Body of pancreas (tissue), 4 donors: ENCODE measurements around the gene ECEL1. TPM values are rescaled to one million over a fixed set of nuclear protein-coding genes. Genes with fewer than 3 reads are reported as not detected.

Experiments used
- ATAC-seq: fragments of 150-250 bp; one replicate; pipeline ENCODE4 v1.9.1; 2016
- DNase-seq, 4 donors: peaks; one replicate each; pipeline ENCODE4 v3.0.0-alpha.2; 2019
- H3K27ac ChIP-seq, 4 donors: fragments of 200-600 bp; sonication (generic); 1 replicate in 3 of 4; 2 replicates in 1 of 4; pipeline versions ENCODE4 v1.5.1 to v1.6.1; 2016 to 2019; ENCODE audit warnings: mild to moderate bottlenecking in 1 of 4, mixed read lengths in 1 of 4, moderate library complexity in 1 of 4
- H3K27me3 ChIP-seq, 2 donors: fragments of 200-600 bp; sonication (generic); one replicate each; pipeline ENCODE4 v1.6.0; 2016; ENCODE audit warnings: mild to moderate bottlenecking in 1 of 2
- H3K36me3 ChIP-seq, 2 donors: fragments of 200-600 bp; sonication (generic); replicated peaks in 1 of 2; 2 replicates each; pipeline ENCODE4 v1.5.1; 2016; ENCODE audit warnings: low read depth in 2 of 2; ENCODE audit not compliant: insufficient read depth in 1 of 2
- H3K4me1 ChIP-seq: fragments of 200-600 bp; sonication (generic); one replicate; pipeline ENCODE4 v1.6.0; 2016
- H3K4me3 ChIP-seq, 2 donors: fragments of 200-600 bp; sonication (generic); 1 replicate in 1 of 2; 2 replicates in 1 of 2; pipeline ENCODE4 v1.5.1; 2016 to 2019
- H3K9me3 ChIP-seq, 3 donors: fragments of 200-600 bp; sonication (generic); 1 replicate in 2 of 3; 2 replicates in 1 of 3; pipeline ENCODE4 v1.5.1; 2016
- POLR2A ChIP-seq, 3 donors: fragments of 450-650 bp; IDR thresholded peaks; one replicate each; pipeline ENCODE4 v1.6.1; 2016; ENCODE audit warnings: antibody characterized with exemption in 3 of 3, mild to moderate bottlenecking in 2 of 3
- WGBS, 2 donors: methylation state at CpG; one replicate each; pipeline ENCODE4 v1.1.5; 2017; 5-methylcytosine and 5-hydroxymethylcytosine counted together
- intact Hi-C: fragments of 100-400 bp; cut with DNase I; formaldehyde crosslinking; loops from one replicate; pipeline ENCODE4 v1.15.1; 2023
- total RNA-seq, 2 donors: library from RNA; depleted of rRNA; stranded (reverse); fragments of >200 nt; gene quantifications; one replicate each; pipeline ENCODE4 v1.1.0, GENCODE V29; 2016
- TF ChIP-seq, protein P1 (sequence below), 7 experiments: fragments of 450-650 bp in 4 of 7; fragments of 200-600 bp in 3 of 7; sonication (generic) in 3 of 7; IDR thresholded peaks; one replicate each; pipeline ENCODE4 v1.5.1; 2016 to 2019; ENCODE audit warnings: antibody characterized with exemption in 7 of 7

The ECEL1 gene
- total RNA-seq, 2 donors from 2014 or later, result 0.26 TPM; not detected in 1

DNA sequence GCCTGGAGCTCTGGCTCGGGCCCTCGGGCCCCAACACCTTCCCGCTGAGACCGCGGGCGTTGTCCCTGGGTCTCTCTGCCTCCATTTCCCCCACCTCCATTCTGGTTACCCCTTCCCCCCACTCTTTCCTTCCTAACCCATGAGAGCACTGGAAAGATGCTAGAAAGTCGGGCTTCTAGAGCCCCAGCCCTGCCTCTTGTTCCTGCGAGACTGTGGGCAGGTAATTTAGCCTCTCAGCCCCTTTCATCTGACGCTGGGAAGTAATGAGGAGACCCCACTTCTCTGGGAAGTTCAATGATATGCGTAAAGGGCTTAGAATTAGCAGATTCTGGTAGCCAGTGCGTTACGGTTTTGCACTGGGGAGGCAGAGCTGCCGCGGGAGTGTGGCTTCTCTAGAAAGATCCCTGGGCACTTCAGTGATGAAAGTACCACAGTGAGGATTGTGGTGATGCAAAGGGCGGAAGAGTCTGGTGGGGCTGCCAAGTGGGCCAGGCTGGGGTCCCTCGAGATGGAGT is 16.2 kb upstream of the ECEL1 start:
- no peaks in the 10 kb centered on the region for H3K9me3 ChIP-seq
- intact Hi-C loops, result no loop called here
- no peaks in the 10 kb centered on the region for H3K36me3 ChIP-seq
- TF ChIP-seq POLR2A (IDR thresholded peaks at IDR 0.05), result no peak
- TF ChIP-seq, protein P1, sequence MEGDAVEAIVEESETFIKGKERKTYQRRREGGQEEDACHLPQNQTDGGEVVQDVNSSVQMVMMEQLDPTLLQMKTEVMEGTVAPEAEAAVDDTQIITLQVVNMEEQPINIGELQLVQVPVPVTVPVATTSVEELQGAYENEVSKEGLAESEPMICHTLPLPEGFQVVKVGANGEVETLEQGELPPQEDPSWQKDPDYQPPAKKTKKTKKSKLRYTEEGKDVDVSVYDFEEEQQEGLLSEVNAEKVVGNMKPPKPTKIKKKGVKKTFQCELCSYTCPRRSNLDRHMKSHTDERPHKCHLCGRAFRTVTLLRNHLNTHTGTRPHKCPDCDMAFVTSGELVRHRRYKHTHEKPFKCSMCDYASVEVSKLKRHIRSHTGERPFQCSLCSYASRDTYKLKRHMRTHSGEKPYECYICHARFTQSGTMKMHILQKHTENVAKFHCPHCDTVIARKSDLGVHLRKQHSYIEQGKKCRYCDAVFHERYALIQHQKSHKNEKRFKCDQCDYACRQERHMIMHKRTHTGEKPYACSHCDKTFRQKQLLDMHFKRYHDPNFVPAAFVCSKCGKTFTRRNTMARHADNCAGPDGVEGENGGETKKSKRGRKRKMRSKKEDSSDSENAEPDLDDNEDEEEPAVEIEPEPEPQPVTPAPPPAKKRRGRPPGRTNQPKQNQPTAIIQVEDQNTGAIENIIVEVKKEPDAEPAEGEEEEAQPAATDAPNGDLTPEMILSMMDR (IDR thresholded peaks at IDR 0.05), result no peak
- H3K27me3 ChIP-seq, result peaks cover 0 to 6% of the 10 kb centered on the region in 2 donors
- ATAC-seq (no peak), DNase-seq (no peak)
- H3K27ac ChIP-seq, result no peak overlapping the region
- H3K4me1 ChIP-seq, result peaks cover 22% of the 10 kb centered on the region
- WGBS, 2 donors, result 59 to 75% methylated on average over 15 to 16 of the region's 16 CpGs
- no peak overlapping the region for H3K4me3 ChIP-seq

DNA sequence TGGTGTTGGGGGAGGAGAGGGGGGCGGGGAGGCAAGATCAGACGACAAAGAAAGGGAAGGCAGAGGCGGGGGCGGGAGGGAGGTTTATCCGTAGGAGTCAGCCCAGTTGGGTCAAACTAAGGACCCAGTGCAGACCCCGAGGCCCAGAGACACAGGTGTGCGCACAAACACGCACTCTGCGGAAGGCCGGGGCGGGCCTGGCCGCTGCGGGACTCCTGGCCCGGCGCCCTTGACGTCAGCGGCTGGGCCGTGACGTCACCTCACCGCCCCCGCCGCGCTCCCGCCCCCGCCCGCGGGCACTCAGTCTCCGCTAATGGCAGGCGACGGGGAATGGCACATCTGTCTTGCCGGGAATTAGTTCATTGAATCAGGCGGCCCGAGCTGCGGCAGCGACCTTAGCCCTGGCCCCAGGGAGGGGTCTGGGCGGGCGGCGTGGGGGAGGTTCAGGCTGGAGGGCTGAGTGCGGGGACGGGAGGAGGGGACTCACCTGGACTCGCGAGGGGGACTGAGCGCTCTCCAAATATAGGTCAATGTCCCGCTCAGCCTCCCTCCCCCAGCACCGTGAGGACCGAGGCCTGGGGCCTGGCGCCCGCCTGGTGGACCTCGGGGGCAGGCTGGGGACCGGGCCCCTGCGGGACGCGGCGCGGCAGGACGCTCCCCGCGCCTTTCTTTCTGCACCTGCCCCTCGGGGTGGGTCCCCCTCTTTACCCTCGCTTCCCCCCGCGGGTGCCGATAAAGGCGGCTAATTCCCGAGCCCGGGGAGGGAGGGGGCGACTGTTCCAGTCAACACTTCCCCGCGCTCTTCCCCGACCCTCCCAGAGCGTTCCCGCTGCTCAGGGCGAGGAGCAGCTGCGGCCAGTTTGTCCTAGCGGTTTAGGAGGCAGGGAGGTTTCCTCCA is 15.5 kb upstream of the ECEL1 start:
- H3K4me3 ChIP-seq, result no peak overlapping the region
- H3K36me3 ChIP-seq, result no peaks in the 10 kb centered on the region
- H3K27me3 ChIP-seq, result peaks cover 0 to 6% of the 10 kb centered on the region in 2 donors
- H3K27ac ChIP-seq, result no peak overlapping the region
- ATAC-seq, result peak; percentile 25
- TF ChIP-seq, protein P1 (IDR thresholded peaks at IDR 0.05), result no peak
- TF ChIP-seq POLR2A (IDR thresholded peaks at IDR 0.05), result no peak
- intact Hi-C loops, result no loop called here
- peak in 3 of 4 donors; percentile 23 to 32 (median 27) for DNase-seq
- H3K9me3 ChIP-seq, result no peaks in the 10 kb centered on the region
- 23 to 37% methylated on average over 36 to 61 of the region's 75 CpGs for WGBS, 2 donors
- peaks cover 22% of the 10 kb centered on the region for H3K4me1 ChIP-seq

DNA sequence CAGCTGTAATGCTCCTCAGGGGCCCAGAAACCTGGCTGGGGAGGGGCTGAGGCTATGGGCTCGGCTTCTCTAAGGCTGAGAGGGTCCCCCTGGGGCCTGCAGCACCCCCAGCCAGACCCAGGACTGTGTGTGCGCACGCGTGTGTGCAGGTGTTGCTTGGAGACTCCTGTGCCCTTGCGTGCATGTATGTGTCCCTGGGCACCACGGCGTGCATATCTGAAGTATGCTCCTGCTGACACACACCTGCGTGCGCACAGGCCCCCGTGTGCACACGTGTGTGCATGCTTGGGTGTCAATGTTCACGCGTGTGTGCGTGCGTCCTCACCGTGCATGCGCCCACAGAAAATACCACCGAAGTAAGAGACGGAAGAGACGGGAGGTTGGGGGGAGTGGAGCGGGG is 14.9 kb upstream of the ECEL1 start:
- Histone ChIP-seq H3K27ac (no peak overlapping the region), H3K27me3 (peaks cover 0 to 6% of the 10 kb centered on the region in 2 donors)
- intact Hi-C loops, result no loop called here

DNA sequence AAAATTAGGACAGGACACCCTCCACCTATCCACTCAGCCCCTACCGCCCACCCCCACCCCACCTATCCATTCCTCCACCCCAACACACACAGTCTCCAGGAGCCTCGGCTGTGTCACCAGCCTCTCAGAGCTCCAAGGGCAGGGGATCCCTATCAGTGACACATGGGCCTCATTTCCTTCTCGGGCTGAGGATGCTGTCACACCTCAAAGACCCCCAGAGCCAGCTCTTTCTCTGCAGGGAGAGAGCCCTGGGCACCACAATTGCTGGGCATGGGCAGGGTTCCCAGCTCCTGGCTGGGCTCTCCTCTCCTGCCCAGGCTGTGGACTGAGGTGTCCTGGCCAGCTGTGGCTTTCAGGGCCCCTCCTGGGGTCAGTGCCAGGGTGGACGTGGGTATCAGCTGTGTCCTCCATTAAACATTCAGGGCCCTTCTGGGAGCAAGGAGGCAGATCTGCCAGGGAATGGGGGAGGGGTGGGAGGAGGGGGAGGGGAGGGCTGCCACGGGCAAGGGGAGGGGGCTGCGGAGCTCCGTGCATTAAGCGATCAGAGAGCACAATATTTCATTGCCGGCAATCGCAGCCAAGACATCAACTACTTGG is 14.3 kb upstream of the ECEL1 start:
- intact Hi-C loops, result no loop called here
- no peak for TF ChIP-seq POLR2A (IDR thresholded peaks at IDR 0.05)
- TF ChIP-seq, protein P1 (IDR thresholded peaks at IDR 0.05), result no peak
- peak; percentile 21 for ATAC-seq
- peaks cover 22% of the 10 kb centered on the region for H3K4me1 ChIP-seq
- H3K27ac ChIP-seq, result peak overlapping the region in 3 of 4 donors; percentile 50 to 73 (median 61)
- peak in 2 of 4 donors; percentile 19 to 36 for DNase-seq
- H3K4me3 ChIP-seq, result no peak overlapping the region
- no peaks in the 10 kb centered on the region for H3K9me3 ChIP-seq
- H3K27me3 ChIP-seq, result peaks cover 0 to 6% of the 10 kb centered on the region in 2 donors
- WGBS, 2 donors, result 38 to 46% methylated on average over 8 to 10 of the region's 10 CpGs
- H3K36me3 ChIP-seq, result no peaks in the 10 kb centered on the region

More for the DNA sequence above, 14.9 kb upstream of the ECEL1 start:
- no peaks in the 10 kb centered on the region for H3K36me3 ChIP-seq
- peak in 1 of 4 donors; percentile 23 for DNase-seq
- H3K4me3 ChIP-seq, result no peak overlapping the region
- no peaks in the 10 kb centered on the region for H3K9me3 ChIP-seq
- H3K4me1 ChIP-seq, result peaks cover 22% of the 10 kb centered on the region
- 53 to 69% methylated on average over 12 to 14 of the region's 21 CpGs for WGBS, 2 donors
- no peak for ATAC-seq
- no peak for TF ChIP-seq POLR2A (IDR thresholded peaks at IDR 0.05)
- TF ChIP-seq, protein P1 (IDR thresholded peaks at IDR 0.05), result no peak
